Activated naive CD4-positive, alpha-beta T cell treated with anti-CD3 and anti-CD28 coated beads, Interleukin-2, amount 10 ng/mL, durations not matched to agents 7 days and 5 days (primary cell): ENCODE results near the gene RIN1.

ENCODE experiments used
- CTCF ChIA-PET: fragments of 350-600 bp; sonication (Branson Sonifier 250); formaldehyde crosslinking; loops from one replicate; lab custom pipeline; 2021; ENCODE audit warnings: antibody characterized with exemption; lab: Charles Lee
- DNase-seq: peaks from one replicate; pipeline ENCODE4 v3.0.0-alpha.2; 2020
- H3K27ac Mint-ChIP-seq: one replicate; pipeline ENCODE4 v1.8.0; 2021; ENCODE audit warnings: mild to moderate bottlenecking, moderate library complexity, mixed read lengths
- H3K27me3 Mint-ChIP-seq: one replicate; pipeline ENCODE4 v1.8.0; 2021; ENCODE audit warnings: mild to moderate bottlenecking, mixed read lengths
- H3K36me3 Mint-ChIP-seq: one replicate; pipeline ENCODE4 v1.8.0; 2021; ENCODE audit warnings: mixed read lengths
- H3K4me1 Mint-ChIP-seq: one replicate; pipeline ENCODE4 v1.8.0; 2021; ENCODE audit warnings: mixed read lengths
- H3K4me3 Mint-ChIP-seq: one replicate; pipeline ENCODE4 v1.8.0; 2021; ENCODE audit warnings: mild to moderate bottlenecking, moderate library complexity, mixed read lengths
- H3K9me3 Mint-ChIP-seq: one replicate; pipeline ENCODE4 v1.8.0; 2021; ENCODE audit warnings: mixed read lengths

Gene RIN1

GRCh38 chr11:66335531-66336233, 552 bp downstream of the RIN1 start:
- CTCF ChIA-PET = interaction anchor here (1.0 to 2.8 kb wide), 4 partner anchors 23 to 54 kb away, joined by 3 to 27 read pairs (median 3); no protein-coding TSS in a partner anchor
- peak; percentile 32 for DNase-seq
- Mint-ChIP-seq H3K4me1 (peaks cover 23% of the 10 kb centered on the region), H3K27ac (no peak overlapping the region), H3K27me3 (peaks cover 14% of the 10 kb centered on the region), H3K36me3 (peaks cover 19% of the 10 kb centered on the region), H3K4me3 (peak overlapping the region; percentile 77), H3K9me3 (no peaks in the 10 kb centered on the region)

- Mint-ChIP-seq H3K4me3 (peak overlapping the region; percentile 57), H3K27me3 (peaks cover 14% of the 10 kb centered on the region), H3K27ac (no peak overlapping the region), H3K36me3 (peaks cover 17% of the 10 kb centered on the region), H3K9me3 (no peaks in the 10 kb centered on the region), H3K4me1 (peaks cover 23% of the 10 kb centered on the region)
- CTCF ChIA-PET = interaction anchor here (1.0 to 2.8 kb wide), 4 partner anchors 9 to 54 kb away, joined by 3 to 27 read pairs (median 3); no protein-coding TSS in a partner anchor
- peak; percentile 19 for DNase-seq
Observed at GRCh38 chr11:66334605-66335442, 1.4 kb downstream of the RIN1 start.

GRCh38 chr11:66333896-66334604, 2.2 kb downstream of the RIN1 start:
- Mint-ChIP-seq H3K4me1 (peaks cover 25% of the 10 kb centered on the region), H3K27ac (no peak overlapping the region), H3K36me3 (peaks cover 15% of the 10 kb centered on the region), H3K9me3 (no peaks in the 10 kb centered on the region), H3K4me3 (no peak overlapping the region), H3K27me3 (peaks cover 14% of the 10 kb centered on the region)
- no peak for DNase-seq
- CTCF ChIA-PET = interaction anchor here (1.0 to 4.4 kb wide), 3 partner anchors 10 to 22 kb away, joined by 3 to 41 read pairs (median 27); no protein-coding TSS in a partner anchor

GRCh38 chr11:66333220-66333877, 2.9 kb downstream of the RIN1 start:
- Mint-ChIP-seq H3K36me3 (peaks cover 10% of the 10 kb centered on the region), H3K27me3 (peaks cover 14% of the 10 kb centered on the region), H3K27ac (no peak overlapping the region), H3K9me3 (no peaks in the 10 kb centered on the region), H3K4me3 (no peak overlapping the region), H3K4me1 (peaks cover 30% of the 10 kb centered on the region)
- no peak for DNase-seq
- CTCF ChIA-PET = interaction anchor here (4.4 kb wide), 1 partner anchor 22 kb away, joined by 41 read pairs; no protein-coding TSS in a partner anchor

GRCh38 chr11:66332371-66333219, 3.6 kb downstream of the RIN1 start:
- peaks cover 14% of the 10 kb centered on the region for H3K27me3 Mint-ChIP-seq
- H3K27ac Mint-ChIP-seq = no peak overlapping the region
- H3K4me3 Mint-ChIP-seq = no peak overlapping the region
- H3K36me3 Mint-ChIP-seq = peaks cover 8% of the 10 kb centered on the region
- peaks cover 38% of the 10 kb centered on the region for H3K4me1 Mint-ChIP-seq
- CTCF ChIA-PET = interaction anchor here (1.0 to 4.4 kb wide), 2 partner anchors 21 to 56 kb away, joined by 3 to 41 read pairs; no protein-coding TSS in a partner anchor
- H3K9me3 Mint-ChIP-seq = no peaks in the 10 kb centered on the region
- no peak for DNase-seq

GRCh38 chr11:66331542-66332370, 4.5 kb downstream of the RIN1 start:
- Mint-ChIP-seq H3K27me3 (peaks cover 14% of the 10 kb centered on the region), H3K4me1 (peaks cover 37% of the 10 kb centered on the region), H3K27ac (no peak overlapping the region), H3K9me3 (no peaks in the 10 kb centered on the region), H3K4me3 (no peak overlapping the region), H3K36me3 (peaks cover 2% of the 10 kb centered on the region)
- no peak for DNase-seq
- CTCF ChIA-PET = interaction anchor here (1.0 to 4.4 kb wide), 2 partner anchors 20 to 57 kb away, joined by 3 to 41 read pairs; no protein-coding TSS in a partner anchor

GRCh38 chr11:66330931-66331330, 5.3 kb downstream of the RIN1 start:
- Mint-ChIP-seq H3K9me3 (no peaks in the 10 kb centered on the region), H3K27ac (no peak overlapping the region), H3K4me1 (peaks cover 37% of the 10 kb centered on the region), H3K27me3 (peaks cover 7% of the 10 kb centered on the region), H3K36me3 (no peaks in the 10 kb centered on the region), H3K4me3 (no peak overlapping the region)
- CTCF ChIA-PET = interaction anchor here (0.7 to 4.4 kb wide), 4 partner anchors 19 to 361 kb away, joined by 3 to 41 read pairs (median 6); no protein-coding TSS in a partner anchor
- no peak for DNase-seq

- Mint-ChIP-seq H3K4me3 (no peak overlapping the region), H3K27me3 (no peaks in the 10 kb centered on the region), H3K9me3 (no peaks in the 10 kb centered on the region), H3K4me1 (peaks cover 48% of the 10 kb centered on the region), H3K27ac (peak overlapping the region; percentile 87), H3K36me3 (no peaks in the 10 kb centered on the region)
- CTCF ChIA-PET = interaction anchor here (0.8 to 4.4 kb wide), 6 partner anchors 9 to 59 kb away, joined by 3 to 41 read pairs (median 6); no protein-coding TSS in a partner anchor
- no peak for DNase-seq
Observed at GRCh38 chr11:66329165-66329673, 7.0 kb downstream of the RIN1 start.

GRCh38 chr11:66328302-66329144, 7.7 kb downstream of the RIN1 start:
- DNase-seq = peak; percentile 87
- H3K27me3 Mint-ChIP-seq = no peaks in the 10 kb centered on the region
- peaks cover under 1% of the 10 kb centered on the region for H3K9me3 Mint-ChIP-seq
- H3K36me3 Mint-ChIP-seq = no peaks in the 10 kb centered on the region
- CTCF ChIA-PET = interaction anchor here (0.8 to 2.2 kb wide), 5 partner anchors 9 to 60 kb away, joined by 3 to 28 read pairs (median 3); no protein-coding TSS in a partner anchor
- peak overlapping the region; percentile 87 for H3K27ac Mint-ChIP-seq
- H3K4me1 Mint-ChIP-seq = peaks cover 55% of the 10 kb centered on the region
- H3K4me3 Mint-ChIP-seq = peak overlapping the region; percentile 21

- Mint-ChIP-seq H3K9me3 (peaks cover 6% of the 10 kb centered on the region), H3K27ac (peak overlapping the region; percentile 87), H3K4me1 (peaks cover 61% of the 10 kb centered on the region), H3K36me3 (no peaks in the 10 kb centered on the region), H3K4me3 (no peak overlapping the region), H3K27me3 (no peaks in the 10 kb centered on the region)
- CTCF ChIA-PET = no interaction called here
- DNase-seq = peak; percentile 55
Observed at GRCh38 chr11:66328031-66328301, 8.3 kb downstream of the RIN1 start.
